ENCODE measurements around the gene AP1M2.

DNA sequence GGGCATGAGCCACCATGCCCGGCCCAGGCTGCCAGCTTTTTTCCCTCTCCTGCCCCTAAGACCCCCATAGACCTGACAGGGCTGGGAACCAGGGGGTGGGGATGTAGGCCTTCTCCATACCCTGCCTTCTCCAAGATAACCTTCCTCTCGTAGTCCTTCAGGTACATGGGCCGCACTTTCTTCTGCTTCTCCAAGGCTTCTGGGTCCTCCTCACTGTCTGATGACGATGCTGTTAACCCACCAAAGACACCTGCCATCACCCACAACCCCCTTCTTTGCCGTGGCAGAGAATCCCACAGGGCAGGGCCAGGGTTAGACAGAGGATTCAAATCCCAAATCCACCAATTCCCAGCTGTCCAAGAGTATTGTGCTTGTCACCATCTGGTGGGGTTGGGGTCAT lies 24.5 kb downstream of the AP1M2 start:
- TF ChIP-seq EZH2 (IDR thresholded peaks at IDR 0.05), result no peak
- no peak for TF ChIP-seq POLR2AphosphoS5 (IDR thresholded peaks at IDR 0.05; ENCODE audit: borderline replicate concordance, low read depth, low read length)
- no peak for TF ChIP-seq FOXP2 (optimal IDR thresholded peaks at IDR 0.05; ENCODE audit: control extremely low read depth, extremely low read length, insufficient read depth)
